Loucy (cell line): ENCODE results near the gene SLIT1.

ENCODE experiments used
- H2AFZ ChIP-seq: fragments of 200-600 bp; sonication (generic); 2 replicates; pipeline ENCODE4 v1.6.0; 2016; ENCODE audit warnings: antibody characterized with exemption, mild to moderate bottlenecking, low read length, moderate library complexity
- H3F3A ChIP-seq: fragments of 200-600 bp; 2 replicates; pipeline ENCODE4 v1.6.0; 2016; ENCODE audit warnings: antibody characterized with exemption, low read depth, mild to moderate bottlenecking
- H3K27me3 ChIP-seq: fragments of 200-600 bp; sonication (generic); 2 replicates; pipeline ENCODE4 v1.6.1; 2014; ENCODE audit warnings: low read length, mild to moderate bottlenecking; ENCODE audit not compliant: insufficient read depth, poor library complexity, severe bottlenecking
- H3K36me3 ChIP-seq: fragments of 200-600 bp; sonication (generic); 2 replicates; pipeline ENCODE4 v1.6.1; 2016; ENCODE audit warnings: low read length; ENCODE audit not compliant: insufficient read depth
- H3K4me1 ChIP-seq: fragments of 200-600 bp; sonication (generic); 2 replicates; pipeline ENCODE4 v1.5.1; 2014; ENCODE audit warnings: low read length, mild to moderate bottlenecking; ENCODE audit not compliant: insufficient read depth, poor library complexity, severe bottlenecking
- H3K4me2 ChIP-seq: fragments of 200-600 bp; sonication (generic); 2 replicates; pipeline ENCODE4 v1.6.0; 2014; ENCODE audit warnings: antibody characterized with exemption, low read length, low read depth, mild to moderate bottlenecking; ENCODE audit not compliant: poor library complexity, severe bottlenecking
- H3K4me3 ChIP-seq: fragments of 200-600 bp; sonication (generic); 2 replicates; pipeline ENCODE4 v1.5.1; 2014; ENCODE audit warnings: low read length, mild to moderate bottlenecking, mixed read lengths; ENCODE audit not compliant: poor library complexity, severe bottlenecking
- H3K79me2 ChIP-seq: fragments of 200-600 bp; sonication (generic); 2 replicates; pipeline ENCODE4 v1.6.1; 2014; ENCODE audit warnings: low read length; ENCODE audit not compliant: insufficient read depth
- H3K9ac ChIP-seq: fragments of 200-600 bp; sonication (generic); 2 replicates; pipeline ENCODE4 v1.6.0; 2014; ENCODE audit warnings: mild to moderate bottlenecking, low read depth, low read length, moderate library complexity; ENCODE audit not compliant: poor library complexity, severe bottlenecking
- H3K9me2 ChIP-seq: fragments of 200-600 bp; sonication (generic); replicated peaks from 2 replicates; pipeline ENCODE4 v1.6.1; 2016; ENCODE audit warnings: low read depth, low read length, mixed read lengths
- H3K9me3 ChIP-seq: fragments of 200-600 bp; sonication (generic); 2 replicates; pipeline ENCODE4 v1.6.1; 2014; ENCODE audit warnings: mild to moderate bottlenecking, antibody characterized with exemption, low read length, low read depth; ENCODE audit not compliant: insufficient read depth
- H4K20me1 ChIP-seq: fragments of 200-600 bp; sonication (generic); 2 replicates; pipeline ENCODE4 v1.6.0; 2014; ENCODE audit warnings: antibody characterized with exemption, low read length, mild to moderate bottlenecking; ENCODE audit not compliant: insufficient read depth, poor library complexity, severe bottlenecking
- EZH2phosphoT487 ChIP-seq: fragments of 200-600 bp; IDR thresholded peaks from 2 replicates; pipeline ENCODE4 v1.6.1; 2018; ENCODE audit warnings: antibody characterized with exemption, mild to moderate bottlenecking, moderate library complexity, borderline replicate concordance
- TF ChIP-seq, protein P1 (sequence below): fragments of 200-600 bp; sonication (generic); conservative IDR thresholded peaks from 2 replicates; pipeline ENCODE4 v1.5.1; 2014; ENCODE audit warnings: mild to moderate bottlenecking, antibody characterized with exemption, low read length

Gene SLIT1

DNA sequence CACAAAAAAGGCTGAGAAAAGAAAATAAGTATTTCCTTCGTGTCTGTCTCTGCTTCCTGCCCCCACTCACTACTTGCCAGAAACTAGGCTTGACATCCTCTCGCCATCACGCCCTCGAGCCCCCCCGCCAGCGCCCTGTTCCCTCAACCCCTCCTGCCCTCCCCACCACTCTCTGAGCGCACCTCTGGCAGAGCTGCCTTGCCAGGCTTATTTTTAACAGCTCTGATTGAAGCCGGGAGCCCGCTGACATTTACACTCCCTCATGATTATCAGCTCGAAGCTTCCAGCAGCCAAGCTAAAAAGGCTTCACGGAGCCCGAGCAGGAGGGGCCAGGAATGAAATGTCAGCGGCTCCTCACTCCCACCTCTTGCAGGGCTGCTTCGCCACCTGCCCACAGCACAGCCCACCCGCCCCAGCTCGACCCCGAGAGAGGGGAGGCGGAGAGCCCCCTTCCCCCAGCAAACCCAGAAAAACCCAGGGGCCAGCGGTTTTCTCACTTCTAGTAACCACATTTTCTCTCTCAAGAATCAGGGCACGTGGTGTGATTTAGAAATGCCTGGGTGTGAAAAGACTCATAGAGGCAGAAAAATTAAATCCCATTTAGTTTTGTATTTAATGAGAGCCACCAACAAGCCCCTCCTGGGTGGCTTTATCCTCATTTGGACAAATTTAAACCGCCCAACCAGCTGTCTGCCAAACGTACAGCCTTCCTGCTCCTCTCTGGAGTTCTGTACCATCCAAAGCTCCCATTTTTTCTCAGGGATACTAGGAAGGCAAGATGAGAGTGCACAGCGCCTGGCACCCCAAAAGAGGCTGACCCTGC, 89.3 kb downstream of the SLIT1 start:
- Histone ChIP-seq H3K27me3 (no peaks in the 10 kb centered on the region), H3K4me1 (no peaks in the 10 kb centered on the region), H3K9me2 (no peaks in the 10 kb centered on the region), H3K9ac (no peak overlapping the region), H4K20me1 (no peaks in the 10 kb centered on the region), H3F3A (no peaks in the 10 kb centered on the region), H2AFZ (no peak overlapping the region), H3K36me3 (no peaks in the 10 kb centered on the region), H3K4me2 (no peak overlapping the region), H3K4me3 (no peak overlapping the region), H3K9me3 (no peaks in the 10 kb centered on the region), H3K79me2 (no peaks in the 10 kb centered on the region)
- TF ChIP-seq, protein P1, sequence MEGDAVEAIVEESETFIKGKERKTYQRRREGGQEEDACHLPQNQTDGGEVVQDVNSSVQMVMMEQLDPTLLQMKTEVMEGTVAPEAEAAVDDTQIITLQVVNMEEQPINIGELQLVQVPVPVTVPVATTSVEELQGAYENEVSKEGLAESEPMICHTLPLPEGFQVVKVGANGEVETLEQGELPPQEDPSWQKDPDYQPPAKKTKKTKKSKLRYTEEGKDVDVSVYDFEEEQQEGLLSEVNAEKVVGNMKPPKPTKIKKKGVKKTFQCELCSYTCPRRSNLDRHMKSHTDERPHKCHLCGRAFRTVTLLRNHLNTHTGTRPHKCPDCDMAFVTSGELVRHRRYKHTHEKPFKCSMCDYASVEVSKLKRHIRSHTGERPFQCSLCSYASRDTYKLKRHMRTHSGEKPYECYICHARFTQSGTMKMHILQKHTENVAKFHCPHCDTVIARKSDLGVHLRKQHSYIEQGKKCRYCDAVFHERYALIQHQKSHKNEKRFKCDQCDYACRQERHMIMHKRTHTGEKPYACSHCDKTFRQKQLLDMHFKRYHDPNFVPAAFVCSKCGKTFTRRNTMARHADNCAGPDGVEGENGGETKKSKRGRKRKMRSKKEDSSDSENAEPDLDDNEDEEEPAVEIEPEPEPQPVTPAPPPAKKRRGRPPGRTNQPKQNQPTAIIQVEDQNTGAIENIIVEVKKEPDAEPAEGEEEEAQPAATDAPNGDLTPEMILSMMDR = no peak
- TF ChIP-seq EZH2phosphoT487 = no peak

DNA sequence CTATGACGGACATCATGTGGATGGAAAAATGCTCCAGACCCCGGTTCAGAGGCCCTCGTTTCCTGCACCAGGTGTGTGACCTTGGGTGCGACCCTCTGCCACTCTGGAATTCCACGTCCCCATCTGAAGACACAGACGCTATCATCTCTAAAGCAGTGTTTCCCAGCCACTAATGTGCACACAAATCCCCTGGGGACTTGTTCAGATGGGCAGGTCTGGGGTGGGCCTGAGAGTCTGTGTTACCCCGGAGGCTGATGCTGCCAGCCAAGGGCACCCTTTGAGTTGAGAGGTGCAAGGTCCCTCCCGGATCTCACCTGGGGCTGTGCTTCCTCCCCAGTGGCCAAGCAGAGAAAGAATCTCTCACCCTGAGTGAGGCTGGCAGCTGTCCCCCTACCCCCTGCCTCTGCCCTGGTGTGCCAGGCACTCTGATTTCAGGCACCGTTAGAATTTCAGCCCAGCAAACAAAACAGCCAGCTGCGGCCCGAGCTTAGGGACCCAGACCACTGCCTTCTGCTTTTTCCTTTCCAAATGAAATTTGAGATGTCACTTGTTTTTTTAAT, 90.0 kb downstream of the SLIT1 start:
- H3F3A ChIP-seq = no peaks in the 10 kb centered on the region
- H3K9ac ChIP-seq = no peak overlapping the region
- no peak overlapping the region for H3K4me3 ChIP-seq
- H4K20me1 ChIP-seq = no peaks in the 10 kb centered on the region
- TF ChIP-seq, protein P1 = no peak
- TF ChIP-seq EZH2phosphoT487 = no peak
- no peaks in the 10 kb centered on the region for H3K9me3 ChIP-seq
- no peaks in the 10 kb centered on the region for H3K9me2 ChIP-seq
- no peaks in the 10 kb centered on the region for H3K36me3 ChIP-seq
- H3K27me3 ChIP-seq = no peaks in the 10 kb centered on the region
- no peak overlapping the region for H3K4me2 ChIP-seq
- H2AFZ ChIP-seq = no peak overlapping the region
- no peaks in the 10 kb centered on the region for H3K79me2 ChIP-seq
- H3K4me1 ChIP-seq = no peaks in the 10 kb centered on the region

DNA sequence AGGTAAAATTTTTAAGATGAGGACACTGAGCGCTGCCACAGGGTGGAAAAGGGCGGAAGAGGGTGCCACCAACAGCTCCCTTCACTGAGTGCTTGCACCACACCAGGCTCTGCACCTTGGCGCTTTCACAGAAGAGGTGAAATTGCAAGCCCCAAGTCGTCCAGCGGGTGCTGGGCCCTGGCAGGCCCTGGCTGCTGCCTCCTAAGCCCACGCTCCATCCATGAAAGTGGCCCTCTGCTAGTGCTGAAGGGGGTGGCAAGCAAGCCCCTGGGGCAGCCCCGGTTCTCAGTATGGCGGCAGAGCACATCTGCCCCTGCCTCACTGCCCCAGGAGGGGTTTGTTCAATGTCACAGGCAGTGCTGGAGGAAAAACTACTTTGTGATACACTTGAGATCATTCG, 95.1 kb downstream of the SLIT1 start:
- Histone ChIP-seq H3K27me3 (no peaks in the 10 kb centered on the region), H3K79me2 (no peaks in the 10 kb centered on the region), H3K4me3 (no peak overlapping the region), H3K9ac (no peak overlapping the region), H3F3A (no peaks in the 10 kb centered on the region), H3K4me1 (no peaks in the 10 kb centered on the region), H3K9me3 (no peaks in the 10 kb centered on the region), H2AFZ (no peak overlapping the region), H4K20me1 (no peaks in the 10 kb centered on the region), H3K36me3 (no peaks in the 10 kb centered on the region), H3K9me2 (no peaks in the 10 kb centered on the region), H3K4me2 (no peak overlapping the region)
- TF ChIP-seq, protein P1 = no peak
- TF ChIP-seq EZH2phosphoT487 = no peak
